Vagina (tissue), 2 donors: ENCODE results near the gene HSD11B2. TPM values are rescaled to one million over a fixed set of nuclear protein-coding genes. Genes with fewer than 3 reads are reported as not detected.

Experiments used
- DNase-seq, 2 donors: peaks; one replicate each; pipeline ENCODE4 v3.0.0-alpha.2; 2017; ENCODE audit errors: extremely low spot score in 2 of 2
- H3K27ac ChIP-seq: fragments of 200-600 bp; sonication (generic); one replicate; pipeline ENCODE4 v1.5.1; 2019
- H3K27me3 ChIP-seq: fragments of 200-600 bp; sonication (generic); one replicate; pipeline ENCODE4 v1.5.1; 2019
- H3K36me3 ChIP-seq, 2 donors: fragments of 200-600 bp; sonication (generic); one replicate each; pipeline ENCODE4 v1.5.1; 2017 to 2019
- H3K4me1 ChIP-seq: fragments of 200-600 bp; sonication (generic); one replicate; pipeline ENCODE4 v1.5.1; 2019
- H3K4me3 ChIP-seq, 2 donors: fragments of 200-600 bp; sonication (generic); 1 replicate in 1 of 2; 2 replicates in 1 of 2; pipeline ENCODE4 v1.5.1; 2016 to 2019
- H3K9me3 ChIP-seq: fragments of 200-600 bp; sonication (generic); one replicate; pipeline ENCODE4 v1.5.1; 2019
- CTCF ChIP-seq, 3 experiments: fragments of 450-650 bp in 2 of 3; fragments of 200-600 bp in 1 of 3; sonication (generic) in 1 of 3; IDR thresholded peaks; one replicate each; pipeline ENCODE4 v1.5.1; 2017 to 2019; ENCODE audit warnings: antibody characterized with exemption in 3 of 3, mild to moderate bottlenecking in 2 of 3, moderate library complexity in 2 of 3
- POLR2A ChIP-seq, 2 donors: fragments of 450-650 bp; IDR thresholded peaks; one replicate each; pipeline ENCODE4 v1.6.1; 2017; ENCODE audit warnings: antibody characterized with exemption in 2 of 2, mild to moderate bottlenecking in 2 of 2, moderate library complexity in 2 of 2
- POLR2AphosphoS5 ChIP-seq, 2 donors: sonication (generic); formaldehyde crosslinking; IDR thresholded peaks; one replicate each; pipeline ENCODE4 v1.9.0; 2017; ENCODE audit warnings: antibody characterized with exemption in 2 of 2, mild to moderate bottlenecking in 2 of 2, low read depth in 1 of 2; ENCODE audit not compliant: insufficient read depth in 1 of 2
- intact Hi-C: fragments of 100-400 bp; cut with DNase I; formaldehyde crosslinking; loops from one replicate; pipeline ENCODE4 v1.15.1; 2023
- total RNA-seq: library from RNA; depleted of rRNA; stranded (reverse); fragments of >200 nt; gene quantifications from one replicate; pipeline ENCODE4 v1.2.3, GENCODE V29; 2016

The HSD11B2 gene
- total RNA-seq, 1 donor from 2014 or later = 30.2 TPM

DNA sequence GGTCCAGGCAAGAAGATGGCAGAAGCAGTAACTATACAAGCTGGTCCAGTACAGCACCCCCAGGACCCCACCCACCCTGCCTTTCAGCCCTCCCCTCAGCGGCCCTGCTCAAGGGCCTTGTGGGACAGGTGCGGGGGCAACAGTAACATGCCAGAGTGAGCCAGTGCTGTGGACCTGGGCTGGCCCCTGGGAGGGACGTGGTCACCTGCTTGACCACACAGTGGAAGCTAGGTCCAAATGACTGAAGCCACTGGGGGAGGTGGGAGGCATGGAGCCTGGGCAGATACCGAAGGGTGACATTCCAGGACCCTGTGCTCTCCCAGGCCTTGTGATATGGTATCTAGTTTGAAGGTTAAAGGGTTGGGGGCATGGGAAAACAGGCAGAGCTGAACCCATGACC lies 32.8 kb downstream of the HSD11B2 start:
- Histone ChIP-seq H3K27ac (peak overlapping the region; percentile 81), H3K36me3 (no peaks in the 10 kb centered on the region)
- intact Hi-C loops = loop anchor here (2.0 kb wide), 1 partner anchor 33 kb away; the partner anchor contains the start of gene HSD11B2

GRCh38 chr16:67464565-67464964 lies 33.6 kb downstream of the HSD11B2 start:
- peaks cover 77% of the 10 kb centered on the region for H3K4me1 ChIP-seq
- TF ChIP-seq CTCF (IDR thresholded peaks at IDR 0.05) (no peak), POLR2AphosphoS5 (IDR thresholded peaks at IDR 0.05; ENCODE audit: insufficient read depth in 1 of 2, low read depth in 1 of 2) (no peak), POLR2A (IDR thresholded peaks at IDR 0.05) (no peak)
- intact Hi-C loops = loop anchor here (2.0 kb wide), 1 partner anchor 34 kb away; the partner anchor contains the start of gene HSD11B2

More for the DNA sequence above, 32.8 kb downstream of the HSD11B2 start:
- no peak for DNase-seq
- H3K4me1 ChIP-seq = peaks cover 77% of the 10 kb centered on the region
- H3K4me3 ChIP-seq = no peak overlapping the region
- TF ChIP-seq POLR2AphosphoS5 (IDR thresholded peaks at IDR 0.05; ENCODE audit: insufficient read depth in 1 of 2, low read depth in 1 of 2) = no peak
- TF ChIP-seq CTCF (IDR thresholded peaks at IDR 0.05) = no peak
- no peak for TF ChIP-seq POLR2A (IDR thresholded peaks at IDR 0.05)
- H3K27me3 ChIP-seq = no peaks in the 10 kb centered on the region
- no peaks in the 10 kb centered on the region for H3K9me3 ChIP-seq

DNA sequence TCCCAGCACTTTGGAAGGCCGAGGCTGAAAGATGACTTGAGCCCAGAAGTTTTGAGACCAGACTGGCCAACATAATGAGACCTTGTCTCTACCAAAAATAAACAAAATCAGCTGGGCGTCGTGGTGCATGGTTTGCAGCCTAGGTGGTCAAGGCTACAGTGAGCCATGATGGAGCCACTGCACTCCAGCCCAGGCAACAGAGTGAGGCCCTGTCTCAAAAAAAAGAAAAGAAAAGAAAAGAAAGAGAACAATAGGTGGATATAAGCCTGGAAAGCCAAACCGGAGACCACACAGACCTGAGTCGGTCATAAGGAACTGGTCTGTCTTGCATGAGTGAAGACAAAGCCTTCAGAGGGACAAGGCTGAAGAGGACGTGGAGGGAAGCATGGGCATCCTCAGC lies 35.7 kb downstream of the HSD11B2 start:
- no peaks in the 10 kb centered on the region for H3K36me3 ChIP-seq
- no peak overlapping the region for H3K4me3 ChIP-seq
- peaks cover 71% of the 10 kb centered on the region for H3K4me1 ChIP-seq
- no peak overlapping the region for H3K27ac ChIP-seq
- no peaks in the 10 kb centered on the region for H3K27me3 ChIP-seq
- H3K9me3 ChIP-seq = no peaks in the 10 kb centered on the region
- intact Hi-C loops = no loop called here
- no peak for TF ChIP-seq CTCF (IDR thresholded peaks at IDR 0.05)
- no peak for TF ChIP-seq POLR2A (IDR thresholded peaks at IDR 0.05)
- TF ChIP-seq POLR2AphosphoS5 (IDR thresholded peaks at IDR 0.05; ENCODE audit: insufficient read depth in 1 of 2, low read depth in 1 of 2) = no peak
- DNase-seq = no peak

More at GRCh38 chr16:67464565-67464964, 33.6 kb downstream of the HSD11B2 start:
- H3K4me3 ChIP-seq = no peak overlapping the region
- no peaks in the 10 kb centered on the region for H3K27me3 ChIP-seq
- H3K27ac ChIP-seq = peak overlapping the region; percentile 66
- no peaks in the 10 kb centered on the region for H3K9me3 ChIP-seq
- no peak for DNase-seq
- no peaks in the 10 kb centered on the region for H3K36me3 ChIP-seq

DNA sequence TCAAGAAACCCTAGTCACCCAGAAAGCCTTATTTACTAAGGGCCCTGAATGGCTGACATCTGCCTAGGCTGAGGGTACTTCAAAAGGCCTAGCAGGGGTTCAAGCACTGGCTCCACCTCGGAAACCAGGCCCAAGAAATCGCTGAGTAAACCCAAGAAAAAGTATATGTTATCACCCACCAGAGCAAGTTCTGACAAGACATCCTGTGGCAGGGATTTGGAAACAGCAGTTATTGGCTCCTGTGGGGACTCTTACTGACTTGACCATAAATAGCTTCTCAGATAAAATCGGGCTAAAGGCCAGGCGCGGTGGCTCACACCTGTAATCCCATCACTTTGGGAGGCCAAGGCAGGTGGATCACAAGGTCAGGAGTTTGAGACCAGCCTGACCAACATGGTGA lies 37.8 kb downstream of the HSD11B2 start:
- no peak for TF ChIP-seq CTCF (IDR thresholded peaks at IDR 0.05)
- TF ChIP-seq POLR2A (IDR thresholded peaks at IDR 0.05) = no peak
- no peak for TF ChIP-seq POLR2AphosphoS5 (IDR thresholded peaks at IDR 0.05; ENCODE audit: insufficient read depth in 1 of 2, low read depth in 1 of 2)
- Histone ChIP-seq H3K27ac (no peak overlapping the region), H3K9me3 (no peaks in the 10 kb centered on the region), H3K36me3 (no peaks in the 10 kb centered on the region), H3K4me3 (no peak overlapping the region), H3K4me1 (peaks cover 56% of the 10 kb centered on the region), H3K27me3 (no peaks in the 10 kb centered on the region)
- DNase-seq = no peak
- intact Hi-C loops = no loop called here

DNA sequence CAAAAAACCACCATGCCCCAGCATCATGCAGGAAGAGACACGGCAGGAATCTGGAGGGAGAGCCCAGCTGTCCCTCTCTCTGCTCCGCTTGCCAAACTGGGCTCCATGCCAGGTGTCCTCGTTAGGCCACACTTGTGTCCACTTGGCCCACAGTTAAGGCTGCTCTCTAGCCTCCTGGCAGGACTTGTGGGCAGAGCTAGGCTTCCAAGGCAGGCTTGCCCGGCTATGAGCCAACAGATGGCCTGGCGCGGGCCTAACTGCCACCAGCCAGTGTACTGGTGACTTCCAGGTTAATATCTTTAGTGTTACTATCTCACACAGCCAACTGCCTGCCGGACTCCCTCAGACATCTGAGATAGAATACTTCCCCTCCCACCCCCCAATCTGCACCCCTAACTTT lies 39.4 kb downstream of the HSD11B2 start:
- no peak overlapping the region for H3K4me3 ChIP-seq
- H3K36me3 ChIP-seq = no peaks in the 10 kb centered on the region
- no peak overlapping the region for H3K27ac ChIP-seq
- H3K9me3 ChIP-seq = no peaks in the 10 kb centered on the region
- intact Hi-C loops = no loop called here
- DNase-seq = no peak
- no peak for TF ChIP-seq POLR2AphosphoS5 (IDR thresholded peaks at IDR 0.05; ENCODE audit: insufficient read depth in 1 of 2, low read depth in 1 of 2)
- TF ChIP-seq CTCF (IDR thresholded peaks at IDR 0.05) = no peak
- TF ChIP-seq POLR2A (IDR thresholded peaks at IDR 0.05) = no peak
- H3K4me1 ChIP-seq = peaks cover 42% of the 10 kb centered on the region
- H3K27me3 ChIP-seq = no peaks in the 10 kb centered on the region
